Chondrocyte (in vitro differentiated cells): Measurements from ENCODE around the gene PMPCA. TPM values are rescaled to one million over a fixed set of nuclear protein-coding genes. Genes with fewer than 3 reads are reported as not detected.

Experiments used
- DNase-seq: peaks from one replicate; pipeline ENCODE4 v3.0.0; 2021; ENCODE audit warnings: mixed read lengths, low spot score
- H3K27ac Mint-ChIP-seq: one replicate; pipeline ENCODE4 v1.8.0; 2021; ENCODE audit warnings: mild to moderate bottlenecking, moderate library complexity, mixed read lengths; ENCODE audit not compliant: unreplicated experiment
- H3K27me3 Mint-ChIP-seq: 2 replicates; pipeline ENCODE4 v1.8.0; 2021; ENCODE audit warnings: low read depth, mixed read lengths
- H3K36me3 Mint-ChIP-seq: 2 replicates; pipeline ENCODE4 v1.8.0; 2021; ENCODE audit warnings: low read depth, mixed read lengths
- H3K4me1 Mint-ChIP-seq: 2 replicates; pipeline ENCODE4 v1.8.0; 2021; ENCODE audit warnings: low read depth, mild to moderate bottlenecking, mixed read lengths
- H3K4me3 Mint-ChIP-seq: one replicate; pipeline ENCODE4 v1.8.0; 2021; ENCODE audit warnings: mild to moderate bottlenecking, moderate library complexity, mixed read lengths; ENCODE audit not compliant: unreplicated experiment
- H3K9me3 Mint-ChIP-seq: 2 replicates; pipeline ENCODE4 v1.8.0; 2021; ENCODE audit warnings: low read depth, mixed read lengths
- total RNA-seq: library from RNA; stranded (reverse); gene quantifications from 3 replicates; pipeline ENCODE4 v1.2.1, GENCODE V29; 2021
- TF ChIP-seq, protein P1 (sequence below): fragments of 200-600 bp; sonication (generic); IDR thresholded peaks from 2 replicates; pipeline ENCODE4 v1.5.0; 2021; ENCODE audit warnings: antibody characterized with exemption, mild to moderate bottlenecking, moderate library complexity

Gene PMPCA
- total RNA-seq, 1 donor from 2014 or later: 42.5 TPM

DNA sequence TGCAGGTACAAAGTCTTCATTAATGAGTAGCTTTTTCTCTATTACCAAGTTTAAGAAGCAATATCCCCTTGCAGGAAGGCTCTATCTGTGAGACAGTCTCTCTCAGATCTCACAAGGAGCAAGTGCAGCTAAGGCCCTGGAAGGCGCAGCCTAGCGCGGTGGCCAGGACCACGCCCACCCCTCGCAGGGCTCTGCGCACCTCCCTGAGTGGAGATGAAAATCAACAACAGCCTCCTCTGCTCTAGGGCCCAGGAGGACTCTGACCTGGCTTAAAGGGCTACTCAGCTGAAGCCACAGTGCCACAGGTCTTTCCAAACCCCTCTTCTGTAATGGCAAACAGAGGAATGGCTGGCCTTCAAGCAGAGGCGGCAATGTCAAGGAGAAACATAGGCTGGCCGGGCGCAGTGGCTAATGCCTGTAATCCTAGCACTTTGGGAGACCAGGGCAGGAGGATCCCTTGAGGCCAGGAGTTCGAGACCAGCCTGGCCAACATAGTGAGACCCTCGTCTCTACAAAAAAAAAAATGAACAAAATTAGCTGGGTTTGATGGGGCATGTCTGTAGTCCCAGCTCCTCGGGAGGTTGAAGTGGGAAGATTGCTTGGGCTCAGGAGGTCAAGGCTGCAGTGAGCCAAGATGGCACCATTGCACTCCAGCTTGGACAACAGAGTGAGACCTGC is 60.5 kb downstream of the PMPCA start:
- H3K4me3 Mint-ChIP-seq: no peak overlapping the region
- H3K27ac Mint-ChIP-seq: no peak overlapping the region
- DNase-seq: no peak
- H3K4me1 Mint-ChIP-seq: no peaks in the 10 kb centered on the region
- no peaks in the 10 kb centered on the region for H3K27me3 Mint-ChIP-seq
- TF ChIP-seq, protein P1, sequence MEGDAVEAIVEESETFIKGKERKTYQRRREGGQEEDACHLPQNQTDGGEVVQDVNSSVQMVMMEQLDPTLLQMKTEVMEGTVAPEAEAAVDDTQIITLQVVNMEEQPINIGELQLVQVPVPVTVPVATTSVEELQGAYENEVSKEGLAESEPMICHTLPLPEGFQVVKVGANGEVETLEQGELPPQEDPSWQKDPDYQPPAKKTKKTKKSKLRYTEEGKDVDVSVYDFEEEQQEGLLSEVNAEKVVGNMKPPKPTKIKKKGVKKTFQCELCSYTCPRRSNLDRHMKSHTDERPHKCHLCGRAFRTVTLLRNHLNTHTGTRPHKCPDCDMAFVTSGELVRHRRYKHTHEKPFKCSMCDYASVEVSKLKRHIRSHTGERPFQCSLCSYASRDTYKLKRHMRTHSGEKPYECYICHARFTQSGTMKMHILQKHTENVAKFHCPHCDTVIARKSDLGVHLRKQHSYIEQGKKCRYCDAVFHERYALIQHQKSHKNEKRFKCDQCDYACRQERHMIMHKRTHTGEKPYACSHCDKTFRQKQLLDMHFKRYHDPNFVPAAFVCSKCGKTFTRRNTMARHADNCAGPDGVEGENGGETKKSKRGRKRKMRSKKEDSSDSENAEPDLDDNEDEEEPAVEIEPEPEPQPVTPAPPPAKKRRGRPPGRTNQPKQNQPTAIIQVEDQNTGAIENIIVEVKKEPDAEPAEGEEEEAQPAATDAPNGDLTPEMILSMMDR: no peak
- H3K9me3 Mint-ChIP-seq: no peaks in the 10 kb centered on the region
- peaks cover 30% of the 10 kb centered on the region for H3K36me3 Mint-ChIP-seq

DNA sequence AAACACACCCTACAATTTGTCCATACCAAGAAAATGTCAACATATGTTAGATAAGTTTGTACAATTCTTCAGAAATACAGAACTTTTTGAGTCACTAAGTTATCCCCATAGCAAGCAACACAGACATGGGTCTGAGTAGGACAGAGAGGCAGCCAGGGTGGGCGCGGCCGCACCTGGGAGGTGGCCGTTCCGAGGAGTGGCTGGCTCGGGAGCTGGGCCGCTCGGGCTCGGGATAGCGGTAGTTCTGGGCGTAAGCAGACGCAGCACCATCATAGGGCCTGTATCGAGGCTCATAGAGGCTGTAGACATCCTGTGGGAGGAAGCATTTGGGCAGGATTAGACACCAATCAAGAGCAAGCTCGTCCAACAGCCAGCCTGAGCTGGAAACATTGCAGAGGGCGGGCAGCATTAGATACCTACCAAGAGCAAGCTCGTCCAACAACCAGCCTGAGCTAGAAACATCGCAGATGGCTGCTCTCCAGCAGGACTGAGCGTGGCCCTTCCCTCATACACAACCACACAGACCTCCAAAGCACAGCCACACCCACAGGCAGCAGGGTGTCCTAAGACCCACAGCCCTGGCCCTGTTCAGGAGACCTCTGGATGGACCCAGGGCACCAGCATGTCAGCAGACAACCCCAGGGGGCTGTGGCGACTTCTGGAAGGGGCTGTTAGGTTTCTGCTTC is 61.5 kb downstream of the PMPCA start:
- Mint-ChIP-seq H3K4me1 (no peaks in the 10 kb centered on the region), H3K27me3 (no peaks in the 10 kb centered on the region), H3K4me3 (no peak overlapping the region), H3K9me3 (no peaks in the 10 kb centered on the region), H3K36me3 (peaks cover 26% of the 10 kb centered on the region), H3K27ac (no peak overlapping the region)
- TF ChIP-seq, protein P1: no peak
- DNase-seq: no peak

DNA sequence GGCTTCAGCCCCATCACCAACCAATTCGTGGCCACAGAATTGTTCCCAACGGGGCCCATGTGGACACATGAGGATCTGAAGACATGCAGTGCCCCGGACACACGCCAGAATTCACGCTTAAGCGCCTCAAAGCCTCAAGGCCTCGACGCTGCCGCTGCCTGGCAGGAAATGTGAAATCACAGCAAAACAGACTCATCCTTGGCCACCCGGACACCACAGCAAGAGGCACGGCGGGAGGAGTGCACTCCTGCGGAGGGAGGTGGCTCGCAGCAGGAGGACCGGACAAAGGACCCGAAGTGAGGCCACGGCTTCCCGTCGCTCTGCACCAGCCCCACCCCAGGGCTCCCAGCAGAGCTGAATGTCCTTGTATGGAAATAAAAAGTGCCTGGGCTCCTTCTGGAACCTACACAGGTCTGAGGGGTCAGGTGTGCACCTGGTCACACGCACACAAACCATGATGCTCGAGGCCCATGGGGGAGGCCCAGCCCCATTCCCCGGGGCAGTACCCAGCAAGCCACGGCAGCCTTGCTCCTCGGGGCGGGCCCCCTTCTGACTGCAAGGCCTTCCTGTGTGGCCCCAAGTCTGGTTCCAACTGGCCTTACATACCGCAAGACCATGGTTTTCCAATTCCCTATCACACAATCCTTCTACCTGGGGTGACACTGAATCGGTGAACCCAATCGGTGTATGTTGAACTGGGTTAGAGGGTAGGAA is 62.3 kb downstream of the PMPCA start:
- no peaks in the 10 kb centered on the region for H3K27me3 Mint-ChIP-seq

DNA sequence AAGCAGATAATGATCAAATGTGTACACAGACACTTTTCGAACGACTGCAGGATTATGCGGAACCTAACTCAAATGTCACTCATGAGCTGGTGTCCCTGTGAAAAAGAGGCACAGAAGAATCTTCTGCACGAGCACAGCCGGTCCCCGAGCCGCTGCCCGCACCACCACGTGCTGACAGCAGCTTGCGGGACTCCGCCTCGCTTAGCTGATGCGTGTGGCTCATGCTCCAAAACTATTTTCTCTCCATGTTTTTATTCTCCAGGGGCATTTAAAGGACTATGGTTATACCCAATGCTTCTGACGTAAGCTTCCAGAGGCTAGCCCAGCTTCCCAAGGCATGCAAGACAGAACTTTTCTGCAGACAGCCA is 62.9 kb downstream of the PMPCA start:
- no peak overlapping the region for H3K27ac Mint-ChIP-seq

More for the DNA sequence above, 62.3 kb downstream of the PMPCA start:
- DNase-seq: no peak
- no peak overlapping the region for H3K4me3 Mint-ChIP-seq
- no peaks in the 10 kb centered on the region for H3K9me3 Mint-ChIP-seq
- TF ChIP-seq, protein P1: no peak
- H3K27ac Mint-ChIP-seq: no peak overlapping the region
- peaks cover 25% of the 10 kb centered on the region for H3K36me3 Mint-ChIP-seq
- H3K4me1 Mint-ChIP-seq: no peaks in the 10 kb centered on the region

More for the DNA sequence above, 62.9 kb downstream of the PMPCA start:
- Mint-ChIP-seq H3K27me3 (no peaks in the 10 kb centered on the region), H3K4me1 (no peaks in the 10 kb centered on the region), H3K36me3 (peaks cover 25% of the 10 kb centered on the region), H3K9me3 (no peaks in the 10 kb centered on the region), H3K4me3 (no peak overlapping the region)
- DNase-seq: no peak
- TF ChIP-seq, protein P1: no peak

Other genes with a start within 250 kb of the PMPCA start
- not detected in 3 replicates for gene LHX3, start 205.5 kb upstream of the PMPCA start, total RNA-seq
- 14.3 to 17.1 TPM (median 15.3 TPM) in 3 replicates for gene QSOX2, start 164.8 kb upstream of the PMPCA start, total RNA-seq
- gene CCDC187, start 106.6 kb upstream of the PMPCA start, total RNA-seq: not detected in 3 replicates
- 25.3 to 43.5 TPM (median 40.0 TPM) in 3 replicates for gene GPSM1, start 83.1 kb upstream of the PMPCA start, total RNA-seq
- 16.4 to 19.9 TPM (median 17.7 TPM) in 3 replicates for gene DNLZ, start 46.9 kb upstream of the PMPCA start, total RNA-seq
- 0.22 to 2.4 TPM (median 1.9 TPM) in 3 replicates for gene CARD9, start 37.0 kb upstream of the PMPCA start, total RNA-seq
- 7.6 to 8.4 TPM (median 7.9 TPM) in 3 replicates for gene SNAPC4, start 10.5 kb upstream of the PMPCA start, total RNA-seq
- 49.6 to 52.9 TPM (median 52.5 TPM) in 3 replicates for gene ENTR1, start within 50 bp of the PMPCA start, total RNA-seq
- gene INPP5E, start 29.2 kb downstream of the PMPCA start, total RNA-seq: 12.9 to 14.1 TPM (median 13.2 TPM) in 3 replicates
- gene SEC16A, start 72.4 kb downstream of the PMPCA start, total RNA-seq: 91.7 to 95.7 TPM (median 93.4 TPM) in 3 replicates
- 11.6 to 28.7 TPM (median 27.5 TPM) in 3 replicates for gene NOTCH1, start 135.4 kb downstream of the PMPCA start, total RNA-seq